ENCODE measurements around the gene DBNDD1.

DBNDD1 gene

GRCh38 chr16:90012991-90013745, 6.1 kb downstream of the DBNDD1 start:
- TF ChIP-seq, protein P1, sequence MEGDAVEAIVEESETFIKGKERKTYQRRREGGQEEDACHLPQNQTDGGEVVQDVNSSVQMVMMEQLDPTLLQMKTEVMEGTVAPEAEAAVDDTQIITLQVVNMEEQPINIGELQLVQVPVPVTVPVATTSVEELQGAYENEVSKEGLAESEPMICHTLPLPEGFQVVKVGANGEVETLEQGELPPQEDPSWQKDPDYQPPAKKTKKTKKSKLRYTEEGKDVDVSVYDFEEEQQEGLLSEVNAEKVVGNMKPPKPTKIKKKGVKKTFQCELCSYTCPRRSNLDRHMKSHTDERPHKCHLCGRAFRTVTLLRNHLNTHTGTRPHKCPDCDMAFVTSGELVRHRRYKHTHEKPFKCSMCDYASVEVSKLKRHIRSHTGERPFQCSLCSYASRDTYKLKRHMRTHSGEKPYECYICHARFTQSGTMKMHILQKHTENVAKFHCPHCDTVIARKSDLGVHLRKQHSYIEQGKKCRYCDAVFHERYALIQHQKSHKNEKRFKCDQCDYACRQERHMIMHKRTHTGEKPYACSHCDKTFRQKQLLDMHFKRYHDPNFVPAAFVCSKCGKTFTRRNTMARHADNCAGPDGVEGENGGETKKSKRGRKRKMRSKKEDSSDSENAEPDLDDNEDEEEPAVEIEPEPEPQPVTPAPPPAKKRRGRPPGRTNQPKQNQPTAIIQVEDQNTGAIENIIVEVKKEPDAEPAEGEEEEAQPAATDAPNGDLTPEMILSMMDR (IDR thresholded peaks at IDR 0.05; ENCODE audit: unreplicated experiment in 3 of 3) = no peak
- Mint-ChIP-seq H3K36me3 (ENCODE audit: low read depth) (no peaks in the 10 kb centered on the region), H3K27me3 (ENCODE audit: low read depth) (peaks cover 21% of the 10 kb centered on the region), H3K4me1 (peaks cover 7% of the 10 kb centered on the region), H3K27ac (no peak overlapping the region), H3K9me3 (no peaks in the 10 kb centered on the region), H3K4me3 (no peak overlapping the region)

- Mint-ChIP-seq H3K9me3 (no peaks in the 10 kb centered on the region), H3K4me3 (no peak overlapping the region), H3K27ac (no peak overlapping the region), H3K27me3 (ENCODE audit: low read depth) (peaks cover 12% of the 10 kb centered on the region), H3K4me1 (peaks cover 7% of the 10 kb centered on the region), H3K36me3 (ENCODE audit: low read depth) (no peaks in the 10 kb centered on the region)
- TF ChIP-seq, protein P1 (IDR thresholded peaks at IDR 0.05; ENCODE audit: unreplicated experiment in 3 of 3) = no peak
These were observed 7.3 kb downstream of the DBNDD1 start for GRCh38 chr16:90011908-90012501.

DNA sequence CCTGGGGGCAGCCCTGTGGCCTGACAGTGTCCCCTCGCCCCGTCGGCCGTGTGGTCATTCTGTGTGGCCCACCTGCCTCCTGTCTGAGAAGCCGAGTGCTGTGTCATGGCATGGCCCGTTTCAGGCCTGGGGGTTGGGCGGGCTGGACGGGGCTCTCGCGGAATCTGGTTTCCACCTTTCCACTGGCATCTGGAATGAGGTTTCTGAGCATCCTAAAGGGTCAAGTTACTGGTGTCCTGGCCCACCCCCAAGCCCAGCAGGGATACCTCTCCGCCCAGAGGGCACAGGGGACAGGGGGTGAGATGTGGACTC, 7.8 kb downstream of the DBNDD1 start:
- Mint-ChIP-seq H3K9me3 (no peaks in the 10 kb centered on the region), H3K4me3 (no peak overlapping the region), H3K27me3 (ENCODE audit: low read depth) (peaks cover 8% of the 10 kb centered on the region), H3K27ac (no peak overlapping the region), H3K36me3 (ENCODE audit: low read depth) (no peaks in the 10 kb centered on the region), H3K4me1 (peaks cover 7% of the 10 kb centered on the region)
- TF ChIP-seq, protein P1 (IDR thresholded peaks at IDR 0.05; ENCODE audit: unreplicated experiment in 3 of 3) = no peak

GRCh38 chr16:90010676-90011507, 8.4 kb downstream of the DBNDD1 start:
- H3K36me3 Mint-ChIP-seq (ENCODE audit: low read depth) = no peaks in the 10 kb centered on the region
- H3K27me3 Mint-ChIP-seq (ENCODE audit: low read depth) = peaks cover 5% of the 10 kb centered on the region
- no peaks in the 10 kb centered on the region for H3K9me3 Mint-ChIP-seq
- H3K27ac Mint-ChIP-seq = no peak overlapping the region
- TF ChIP-seq, protein P1 (IDR thresholded peaks at IDR 0.05; ENCODE audit: unreplicated experiment in 3 of 3) = no peak
- H3K4me1 Mint-ChIP-seq = peaks cover 5% of the 10 kb centered on the region
- H3K4me3 Mint-ChIP-seq = no peak overlapping the region

GRCh38 chr16:90009172-90009899, 9.9 kb downstream of the DBNDD1 start:
- no peaks in the 10 kb centered on the region for H3K9me3 Mint-ChIP-seq
- no peak overlapping the region for H3K27ac Mint-ChIP-seq
- H3K27me3 Mint-ChIP-seq (ENCODE audit: low read depth) = no peaks in the 10 kb centered on the region
- H3K4me3 Mint-ChIP-seq = no peak overlapping the region
- H3K36me3 Mint-ChIP-seq (ENCODE audit: low read depth) = no peaks in the 10 kb centered on the region
- H3K4me1 Mint-ChIP-seq = no peaks in the 10 kb centered on the region
- TF ChIP-seq, protein P1 (IDR thresholded peaks at IDR 0.05; ENCODE audit: unreplicated experiment in 3 of 3) = no peak
